Measurements from ENCODE around the gene DCAF10.
"Not testable (repeated sequence)": the region's sequence is repeated elsewhere in the genome, so short reads cannot be mapped to it uniquely, and the experiment has no call there.

The DCAF10 gene, protein sequence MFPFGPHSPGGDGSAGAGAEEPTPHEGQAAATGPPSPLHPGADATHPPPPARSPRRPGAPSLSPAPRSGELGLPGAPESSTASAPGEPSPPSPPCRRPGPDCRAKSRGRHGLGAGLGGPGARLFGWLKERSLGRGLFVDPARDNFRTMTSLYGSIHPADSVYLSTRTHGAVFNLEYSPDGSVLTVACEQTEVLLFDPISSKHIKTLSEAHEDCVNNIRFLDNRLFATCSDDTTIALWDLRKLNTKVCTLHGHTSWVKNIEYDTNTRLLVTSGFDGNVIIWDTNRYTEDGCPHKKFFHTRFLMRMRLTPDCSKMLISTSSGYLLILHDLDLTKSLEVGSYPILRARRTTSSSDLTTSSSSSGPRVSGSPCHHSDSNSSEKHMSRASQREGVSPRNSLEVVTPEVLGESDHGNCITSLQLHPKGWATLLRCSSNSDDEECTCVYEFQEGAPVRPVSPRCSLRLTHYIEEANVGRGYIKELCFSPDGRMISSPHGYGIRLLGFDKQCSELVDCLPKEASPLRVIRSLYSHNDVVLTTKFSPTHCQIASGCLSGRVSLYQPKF

DNA sequence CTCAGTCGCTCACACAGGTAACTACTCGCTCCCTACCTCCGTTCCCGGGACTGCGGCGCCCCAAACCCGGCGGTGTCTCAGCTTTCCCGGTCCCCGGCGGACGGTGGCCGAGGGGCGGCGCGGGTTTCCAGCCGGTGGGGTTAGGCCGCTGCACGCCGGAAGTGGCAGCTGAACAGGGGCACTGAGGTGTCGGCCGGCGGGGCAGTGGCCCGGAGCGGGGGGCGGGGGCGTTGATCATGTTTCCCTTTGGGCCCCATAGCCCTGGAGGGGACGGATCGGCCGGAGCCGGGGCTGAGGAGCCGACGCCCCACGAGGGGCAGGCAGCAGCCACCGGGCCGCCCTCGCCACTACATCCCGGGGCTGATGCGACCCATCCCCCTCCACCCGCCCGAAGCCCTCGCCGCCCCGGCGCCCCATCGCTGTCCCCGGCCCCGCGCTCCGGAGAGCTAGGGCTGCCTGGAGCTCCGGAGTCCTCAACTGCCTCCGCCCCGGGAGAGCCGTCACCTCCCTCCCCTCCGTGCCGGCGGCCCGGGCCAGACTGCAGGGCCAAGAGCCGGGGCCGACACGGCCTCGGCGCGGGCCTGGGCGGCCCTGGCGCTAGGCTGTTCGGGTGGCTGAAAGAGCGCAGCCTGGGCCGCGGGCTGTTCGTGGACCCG, at the start of gene DCAF10:
Gene DCAF10 (plus strand): TSS at position 167 of the 656 bp plus-strand sequence. CDS start 70 bp downstream, at position 237.
- DNase-seq = peak; percentile 89

DNA sequence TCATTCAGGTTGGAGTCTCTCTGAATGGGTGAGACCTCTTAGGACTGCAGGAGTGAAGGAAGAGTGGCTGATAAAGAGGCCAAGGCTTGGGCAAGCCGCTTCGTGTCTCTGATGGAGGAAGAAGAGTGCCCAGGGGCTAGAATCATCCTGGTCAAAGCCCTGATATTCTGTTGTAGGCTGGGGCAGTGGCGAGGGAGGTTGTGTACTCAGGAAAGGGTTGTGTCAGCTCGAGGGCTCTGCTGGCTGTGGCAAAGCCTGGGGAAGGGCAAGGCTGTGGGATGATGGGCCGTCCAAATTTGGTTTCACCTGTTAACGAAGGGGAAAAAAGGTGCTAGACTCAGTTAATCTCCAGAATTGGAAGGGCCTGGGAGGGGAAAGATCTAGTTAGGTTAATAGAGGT, 49.4 kb upstream of the DCAF10 start:
- no peak for DNase-seq

DNA sequence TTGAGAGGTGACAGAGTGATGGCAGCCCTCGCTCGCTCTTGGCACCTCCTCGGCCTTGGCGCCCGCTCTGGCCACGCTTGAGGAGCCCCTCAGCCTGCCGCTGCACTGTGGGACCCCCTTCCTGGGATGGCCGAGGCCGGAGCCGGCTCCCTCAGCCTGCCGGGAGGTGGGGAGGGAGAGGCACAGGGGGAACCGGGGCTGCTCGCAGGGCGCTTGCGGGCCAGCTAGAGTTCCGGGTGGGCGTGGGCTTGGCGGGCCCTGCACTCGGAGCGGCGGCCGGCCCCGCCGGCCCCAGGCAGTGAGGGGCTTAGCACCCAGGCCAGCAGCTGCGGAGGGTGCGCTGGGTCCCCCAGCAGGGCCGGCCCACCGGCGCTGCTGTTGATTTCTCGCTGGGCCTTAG, 48.9 kb upstream of the DCAF10 start:
- not testable (repeated sequence) for DNase-seq

DNA sequence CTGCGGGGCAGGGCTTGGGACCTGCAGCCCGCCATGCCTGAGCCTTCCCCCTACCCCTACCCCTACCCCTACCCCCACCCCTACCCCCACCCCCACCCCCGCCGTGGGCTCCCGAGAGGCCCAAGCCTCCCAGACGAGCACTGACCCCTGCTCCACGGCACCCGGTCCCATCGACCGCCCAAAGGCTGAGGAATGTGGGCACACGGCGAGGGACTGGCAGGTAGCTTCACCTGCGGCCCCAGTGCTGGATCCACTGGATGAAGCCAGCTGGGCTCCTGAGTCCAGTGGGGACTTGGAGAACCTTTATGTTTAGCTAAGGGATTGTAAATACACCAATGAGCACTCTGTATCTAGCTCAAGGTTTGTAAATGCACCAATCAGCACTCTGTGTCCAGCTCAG, 48.5 kb upstream of the DCAF10 start:
- not testable (repeated sequence) for DNase-seq

DNA sequence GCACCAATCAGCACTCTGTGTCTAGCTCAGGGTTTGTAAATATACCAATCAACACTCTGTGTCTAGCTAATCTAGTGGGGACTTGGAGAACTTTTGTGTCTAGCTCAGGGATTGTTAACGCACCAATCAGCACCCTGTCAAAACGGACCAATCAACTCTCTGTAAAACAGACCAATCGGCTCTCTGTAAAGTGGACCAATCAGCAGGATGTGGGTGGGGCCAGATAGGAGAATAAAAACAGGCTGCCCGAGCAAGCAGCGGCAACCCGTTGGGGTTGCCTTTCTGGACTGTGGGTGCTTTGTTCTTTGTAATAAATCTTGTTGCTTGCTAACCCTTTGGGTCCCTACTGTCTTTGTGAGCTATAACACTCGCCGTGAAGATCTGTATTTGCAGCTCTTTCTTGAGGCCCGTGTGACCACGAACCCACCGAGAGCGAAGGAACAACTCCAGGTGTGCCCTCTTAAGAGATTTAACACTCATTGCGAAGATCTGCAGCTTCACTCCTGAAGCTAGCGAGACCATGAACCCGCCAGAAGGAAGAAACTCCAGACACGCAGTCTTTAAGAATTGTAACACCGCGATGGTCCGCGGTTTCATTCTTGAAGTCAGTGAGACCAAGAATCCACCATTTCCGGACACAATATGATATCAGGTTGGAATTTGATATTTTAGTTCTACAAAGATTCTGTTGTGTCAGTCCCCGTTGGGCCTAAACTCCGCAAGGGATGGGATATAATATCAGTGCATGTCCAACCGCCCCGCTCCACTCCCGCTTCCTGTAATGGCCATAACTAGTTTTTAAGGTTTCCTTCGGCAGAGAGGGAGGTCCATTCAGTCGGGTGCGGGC, 47.7 kb upstream of the DCAF10 start:
- DNase-seq = no peak

DNA sequence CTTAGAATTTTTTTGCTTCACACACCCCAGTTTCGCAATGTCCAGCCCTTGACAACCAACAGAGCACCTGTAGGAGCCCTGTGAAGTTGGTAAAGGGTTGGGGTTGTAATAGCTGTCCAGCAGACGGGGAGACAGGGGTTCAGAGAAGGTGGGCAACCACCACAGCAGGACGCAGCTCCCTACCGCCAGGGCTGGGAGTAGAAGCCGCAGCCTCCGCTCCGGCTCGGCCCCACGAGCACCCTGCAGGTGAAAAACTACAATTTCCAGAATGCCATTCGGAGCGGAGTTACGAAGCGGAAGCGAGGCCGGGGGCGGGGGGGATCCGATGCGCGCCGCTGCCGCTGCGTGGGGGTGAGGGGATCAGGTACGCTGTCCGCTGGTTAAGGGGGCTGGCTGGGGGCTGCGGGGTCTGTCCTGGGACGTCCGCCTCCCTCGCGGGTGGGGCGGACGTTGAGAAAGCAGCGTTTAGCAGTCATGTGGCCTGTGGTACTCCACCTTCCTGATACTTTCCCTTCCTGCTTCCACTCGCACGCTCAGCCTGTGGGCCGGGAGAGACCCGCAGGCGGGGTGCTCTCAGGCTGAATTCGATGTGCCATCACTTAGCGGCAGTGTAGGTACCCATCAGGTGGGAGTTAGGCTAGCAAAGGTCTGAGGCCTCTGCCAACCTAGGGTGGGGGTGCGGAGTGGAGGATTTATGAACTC, 47.0 kb upstream of the DCAF10 start, which contains the start of gene TRMT10B:
Gene TRMT10B (plus strand): TSS at position 317 of the 702 bp plus-strand sequence. CDS start 8,127 bp downstream, outside the sequence.
- DNase-seq = peak; percentile 80

DNA sequence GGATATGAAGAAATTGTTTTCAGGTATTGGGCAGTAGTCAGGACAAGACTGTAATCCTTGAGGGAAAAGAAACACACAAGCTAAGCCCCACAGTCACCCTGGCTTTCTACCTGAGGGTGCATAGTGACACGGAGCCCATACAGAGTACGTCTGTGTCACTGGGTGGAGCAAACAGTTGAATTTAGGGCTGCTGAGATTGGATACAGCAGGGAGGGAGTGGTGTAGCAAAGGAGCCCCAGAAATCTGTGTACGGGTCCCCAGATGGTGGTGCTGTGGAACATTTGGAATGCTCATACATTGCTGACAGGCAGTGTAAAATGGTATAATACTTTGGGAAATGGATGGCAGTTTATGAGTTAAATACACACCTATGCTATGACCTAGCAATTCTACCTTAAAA, 41.9 kb upstream of the DCAF10 start:
- no peak for DNase-seq

DNA sequence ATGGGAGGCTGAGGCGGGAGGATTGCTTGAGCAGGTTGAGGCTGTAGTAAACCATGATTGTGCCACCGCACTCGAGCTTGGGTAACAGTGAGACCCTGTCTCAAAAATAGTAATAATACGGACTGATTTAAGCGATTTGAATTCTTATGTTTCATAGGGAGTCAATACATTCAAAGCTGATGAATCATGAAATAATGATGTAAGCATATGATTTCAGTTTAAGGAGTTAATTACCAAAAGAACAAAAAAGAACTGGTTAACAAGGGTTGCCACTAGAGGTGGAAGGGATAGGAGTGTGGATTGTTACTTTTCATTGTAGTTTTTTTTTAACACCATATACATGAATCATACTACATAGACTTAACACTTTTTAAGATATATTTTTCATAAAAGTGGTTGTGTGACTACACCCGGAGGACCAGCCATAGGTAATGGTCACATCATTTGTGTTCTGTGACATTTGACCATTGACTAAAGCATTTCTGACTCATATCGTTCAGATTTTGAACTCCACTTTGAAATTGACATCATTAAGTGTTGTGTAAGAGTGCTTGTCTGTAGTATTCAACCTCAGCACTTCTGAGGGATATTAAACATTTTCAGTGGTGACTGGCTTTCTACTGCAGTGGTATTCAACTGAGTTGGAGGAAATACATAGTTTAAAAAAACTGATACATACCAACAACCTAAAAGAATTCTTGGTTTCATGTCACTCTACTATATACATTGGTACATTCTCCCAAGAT, 40.0 kb upstream of the DCAF10 start:
- no peak for DNase-seq

DNA sequence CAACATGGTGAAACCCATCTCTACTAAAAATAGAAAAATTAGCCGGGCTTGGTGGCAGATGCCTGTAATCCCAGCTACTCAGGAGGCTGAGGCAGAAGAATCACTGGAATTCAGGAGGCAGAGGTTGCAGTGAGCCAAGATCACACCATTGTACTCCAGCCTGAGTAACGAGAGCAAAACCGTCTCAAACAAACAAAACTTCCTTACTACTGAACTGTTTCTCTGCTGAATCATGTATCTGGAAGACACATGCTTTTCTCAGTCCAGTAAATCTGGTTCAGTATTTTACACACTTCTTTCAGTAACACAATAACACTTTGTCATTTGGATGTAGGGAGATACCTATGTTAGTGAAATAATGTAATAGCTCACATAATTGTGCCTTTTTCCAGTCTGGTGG, 39.1 kb upstream of the DCAF10 start:
- no peak for DNase-seq

DNA sequence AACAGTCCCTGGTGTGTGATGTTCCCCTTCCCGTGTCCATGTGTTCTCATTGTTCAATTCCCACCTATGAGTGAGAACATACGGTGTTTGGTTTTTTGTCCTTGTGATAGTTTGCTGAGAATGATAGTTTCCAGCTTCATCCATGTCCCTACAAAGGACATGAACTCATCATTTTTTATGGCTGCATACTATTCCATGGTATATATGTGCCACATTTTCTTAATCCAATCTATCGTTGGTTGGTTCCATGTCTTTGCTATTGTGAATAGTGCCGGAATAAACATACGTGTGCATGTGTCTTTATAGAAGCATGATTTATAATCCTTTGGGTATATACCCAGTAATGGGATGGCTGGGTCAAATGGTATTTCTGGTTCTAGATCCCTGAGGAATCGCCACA, 35.3 kb upstream of the DCAF10 start:
- DNase-seq = not testable (repeated sequence)

DNA sequence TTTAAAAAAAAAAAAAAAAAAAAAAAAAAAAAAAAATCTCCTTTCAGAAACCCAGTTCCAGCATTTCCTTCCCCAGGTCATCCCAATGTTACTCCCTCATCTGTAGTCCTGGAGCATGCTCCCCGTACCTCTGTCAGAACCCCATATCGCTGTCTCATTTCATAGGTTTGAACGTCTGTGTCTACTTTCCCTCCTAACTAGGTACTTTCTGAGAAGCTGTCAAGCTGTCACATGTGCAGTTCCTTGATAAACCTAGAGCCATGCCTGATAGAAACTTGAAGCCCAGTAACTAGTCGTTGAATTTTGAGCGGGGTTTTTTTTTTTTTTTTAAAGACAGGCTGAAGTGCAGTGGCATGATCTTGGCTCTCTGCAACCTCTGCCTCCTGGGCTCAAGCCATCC, 31.3 kb upstream of the DCAF10 start:
- no peak for DNase-seq

DNA sequence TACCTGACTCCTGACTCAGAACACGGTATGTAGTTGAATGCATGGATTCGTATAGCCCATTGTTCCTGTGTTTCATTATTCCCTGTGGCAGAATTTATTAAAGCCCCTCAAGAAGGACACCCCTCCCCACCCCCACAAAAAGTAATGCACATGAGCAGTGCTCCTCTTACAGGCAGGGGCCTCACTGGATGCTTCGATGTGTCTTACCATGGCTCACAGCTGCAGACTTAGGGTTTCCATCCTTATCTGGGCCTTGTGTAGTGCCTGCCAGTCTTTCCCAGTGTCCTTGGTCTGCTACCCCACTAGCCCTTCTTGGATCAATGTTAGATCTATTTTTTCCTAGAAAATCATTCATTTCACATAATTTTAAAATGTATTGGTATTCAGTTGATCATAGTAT, 30.6 kb upstream of the DCAF10 start:
- DNase-seq = no peak

DNA sequence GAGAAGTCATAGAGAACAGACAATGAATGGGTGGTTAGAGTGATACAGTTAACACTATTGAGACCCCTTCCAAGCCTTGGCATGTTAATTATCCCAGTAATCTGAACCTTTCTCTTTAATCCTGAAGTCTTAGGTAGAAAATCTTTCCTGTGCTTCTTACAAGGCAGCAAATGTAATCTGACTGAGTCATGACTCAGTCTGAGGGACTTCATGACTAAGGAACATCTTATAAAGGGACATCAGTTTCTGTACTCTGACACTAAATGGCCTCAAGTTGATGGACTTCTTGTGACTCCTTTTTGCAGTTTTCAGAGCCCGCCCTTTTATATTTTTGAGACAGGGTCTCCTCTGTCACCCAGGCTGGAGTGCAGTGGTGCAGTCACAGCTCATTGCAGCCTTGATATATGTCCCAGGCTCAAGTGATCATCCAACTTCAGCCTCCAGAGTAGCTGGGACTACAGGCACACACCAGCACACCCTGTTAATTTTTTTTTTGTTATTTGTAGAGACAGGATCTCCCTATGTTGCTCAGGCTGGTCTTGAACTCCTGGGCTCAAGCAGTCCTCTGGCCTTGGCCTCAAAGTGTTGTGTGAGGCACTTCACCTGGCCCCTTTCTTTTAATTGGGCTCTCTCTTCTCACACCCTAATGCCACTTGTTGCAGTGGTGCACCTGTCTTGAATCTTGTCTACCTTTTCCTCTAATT, 25.2 kb upstream of the DCAF10 start:
- DNase-seq = no peak

DNA sequence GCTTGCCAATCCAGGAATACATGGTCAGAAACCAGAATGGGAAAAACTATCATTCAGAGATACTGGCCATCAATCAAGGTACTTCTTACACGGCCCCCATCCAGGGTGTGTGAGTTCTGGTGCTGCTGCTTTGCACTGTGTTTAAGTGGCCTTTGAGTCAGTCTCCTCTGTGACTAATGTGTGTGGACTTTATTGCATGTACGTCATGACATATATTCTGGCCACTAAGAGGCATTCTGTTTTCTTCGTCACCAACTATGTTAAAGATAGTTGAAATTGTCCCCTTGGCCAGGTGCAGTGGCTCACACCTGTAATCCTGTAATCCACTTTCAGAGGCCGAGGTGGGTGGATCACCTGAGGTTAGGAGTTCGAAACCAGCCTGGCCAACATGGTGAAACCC, 24.3 kb upstream of the DCAF10 start:
- DNase-seq = no peak

DNA sequence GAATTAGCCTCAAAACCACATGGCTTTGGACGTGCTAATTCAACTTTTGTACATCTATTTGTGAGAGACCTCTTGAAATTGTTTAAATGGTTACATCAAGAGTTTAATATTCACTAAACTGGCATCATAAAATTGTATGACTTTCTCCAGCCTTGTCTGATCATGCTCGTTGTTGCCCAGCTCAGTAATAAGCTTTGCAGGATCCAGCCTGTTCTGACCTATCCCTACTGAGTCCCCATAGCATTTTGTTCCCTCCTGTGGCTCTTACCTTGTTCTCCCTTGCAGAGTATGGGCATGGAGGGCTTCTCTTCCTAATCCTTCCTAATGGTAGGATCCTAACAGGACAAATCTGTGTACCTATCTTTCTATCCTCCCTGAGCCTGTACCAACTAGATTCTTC, 22.1 kb upstream of the DCAF10 start:
- no peak for DNase-seq

DNA sequence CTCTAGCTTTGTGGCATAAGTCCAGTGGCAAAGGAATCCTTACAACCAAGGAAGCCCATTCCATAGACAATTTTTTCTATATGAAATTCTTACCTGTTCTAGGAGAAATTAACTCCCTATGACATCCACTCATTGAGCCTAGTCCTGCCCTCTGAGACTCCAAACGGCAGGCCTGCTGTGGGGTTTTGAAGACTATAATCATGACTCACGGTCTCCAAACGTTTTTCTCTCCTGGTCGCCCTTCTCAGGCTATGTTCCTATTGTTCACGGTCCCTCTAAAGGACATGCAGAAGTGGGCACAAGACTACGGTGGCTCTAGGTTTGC, 16.3 kb upstream of the DCAF10 start:
- DNase-seq = no peak

DNA sequence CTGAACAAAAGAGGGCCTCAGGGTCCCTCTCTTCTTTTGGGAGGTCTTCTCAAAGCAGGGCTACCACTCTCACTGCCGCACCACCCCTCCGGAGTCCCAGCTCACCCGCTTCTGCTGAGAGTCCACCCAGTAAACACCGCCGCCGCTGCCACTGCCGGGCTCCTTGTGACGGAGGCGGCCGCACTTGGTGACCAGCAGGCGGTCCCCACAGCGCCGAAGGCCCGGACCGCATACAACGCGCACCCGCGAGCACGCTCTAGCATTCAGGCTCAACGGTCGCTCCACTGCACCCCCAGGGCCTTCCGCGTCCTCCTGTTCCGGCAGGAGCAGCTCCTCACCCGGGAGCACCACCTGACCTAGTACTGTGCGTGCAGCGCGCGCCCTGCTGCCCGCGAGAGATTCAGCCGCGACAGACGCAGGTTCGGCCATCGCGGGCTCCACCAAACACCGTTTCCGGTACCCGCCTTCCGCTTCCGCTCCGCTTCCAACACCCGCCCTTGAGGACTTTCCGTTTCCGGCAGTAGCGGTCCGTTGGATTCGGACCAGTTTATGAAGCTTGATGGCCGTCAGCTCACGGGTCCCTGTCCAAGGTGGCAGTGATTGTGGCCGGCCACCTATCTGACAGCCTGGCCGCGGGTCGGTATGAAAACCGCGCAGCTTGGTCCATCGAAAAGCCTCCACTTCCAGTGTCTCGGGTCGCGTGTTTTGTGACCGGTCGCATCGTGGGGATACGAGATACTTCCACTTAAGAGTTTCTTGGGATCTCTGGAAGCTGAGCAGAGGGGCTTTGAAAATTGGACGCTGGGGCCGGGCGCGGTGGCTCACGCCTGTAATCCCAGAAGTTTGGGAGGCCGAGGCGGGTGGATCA, 15.7 kb upstream of the DCAF10 start, which contains the start of gene EXOSC3:
Gene EXOSC3 (minus strand): TSS at position 449 of the 868 bp plus-strand sequence. CDS start 20 bp downstream, at position 429.
- DNase-seq = peak; percentile 87

DNA sequence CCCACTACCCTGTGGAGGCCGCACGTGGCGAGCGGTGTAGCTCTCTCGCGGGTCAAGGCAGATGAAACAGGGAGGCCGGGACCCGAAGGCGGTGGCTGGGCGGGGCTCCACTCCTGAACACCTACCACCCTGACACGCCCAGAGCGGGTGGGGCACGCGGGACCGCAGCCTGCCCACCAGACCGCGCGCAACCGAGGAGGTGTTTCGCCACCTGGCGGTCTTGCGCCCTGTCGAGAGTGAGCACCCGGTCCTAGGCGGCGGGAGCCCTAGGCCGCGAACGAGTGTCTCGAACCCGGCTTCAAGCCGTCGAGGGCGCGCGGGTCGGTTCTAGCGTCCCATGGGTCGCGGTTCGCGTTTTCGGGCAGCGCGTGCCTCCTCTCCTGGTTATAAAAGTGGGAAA, 13.5 kb upstream of the DCAF10 start:
- no peak for DNase-seq

DNA sequence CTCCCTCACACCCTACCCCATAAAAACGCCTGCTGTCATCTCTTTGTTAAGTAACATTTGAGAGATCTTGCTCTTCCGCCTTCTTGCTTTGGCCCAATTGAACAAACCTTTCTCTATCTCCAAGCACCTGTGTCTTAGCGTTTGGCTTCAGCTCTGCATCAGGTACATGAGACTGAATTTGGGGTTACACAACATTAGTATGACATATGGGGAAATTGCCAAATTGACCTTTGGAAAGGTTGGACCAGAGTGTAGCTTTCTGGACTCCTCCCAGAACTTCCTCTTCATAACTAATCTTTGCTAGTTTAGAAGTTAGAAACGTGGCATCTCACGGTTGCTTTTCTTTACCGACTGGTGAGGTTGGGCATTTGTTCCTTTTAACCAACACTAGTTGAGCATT, 12.3 kb upstream of the DCAF10 start:
- DNase-seq = no peak

DNA sequence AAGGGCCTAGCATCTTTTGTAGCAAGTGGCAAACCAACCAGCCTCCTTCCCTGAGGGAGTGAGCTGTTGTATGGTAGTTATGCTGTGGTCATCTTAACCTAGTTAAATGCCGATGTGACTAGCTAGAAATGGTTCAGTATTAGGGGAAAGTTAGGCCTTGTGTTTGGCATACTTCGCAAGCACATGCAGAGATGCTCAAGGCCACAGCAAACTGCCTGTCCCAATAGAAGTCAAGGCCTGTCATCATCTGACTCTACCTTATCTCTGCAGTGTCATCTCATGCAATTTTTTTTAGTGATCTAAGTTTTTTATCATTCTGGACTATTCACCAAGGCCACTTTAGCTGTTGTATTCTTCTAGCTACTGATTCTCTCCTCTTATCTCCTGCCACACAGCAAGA, 10.5 kb upstream of the DCAF10 start:
- no peak for DNase-seq

Measured in activated naive CD4-positive, alpha-beta T cell treated with anti-CD3 and anti-CD28 coated beads, Interleukin-2, amount 50 U/mL, for 16 hours (primary cell).